Aorta (tissue), 5 donors: Measurements from ENCODE around the gene LMAN1. TPM values are rescaled to one million over a fixed set of nuclear protein-coding genes. Genes with fewer than 3 reads are reported as not detected.

Source experiments
- ATAC-seq: fragments of 200-7000 bp; cut with Tn5 transposase; one replicate; pipeline ENCODE4 v1.9.1; 2022; ENCODE audit warnings: moderate library complexity; ENCODE audit not compliant: low FRiP score
- DNase-seq, 2 donors: peaks; one replicate each; pipeline ENCODE4 v3.0.0-alpha.2; 2020
- H3K27ac ChIP-seq, 2 donors: one replicate each; pipeline ENCODE4 v1.5.1; 2013; ENCODE audit warnings: low read length in 2 of 2, mild to moderate bottlenecking in 2 of 2, moderate library complexity in 2 of 2, control low read depth in 1 of 2, inconsistent platforms in 1 of 2, low read depth in 1 of 2
- H3K27me3 ChIP-seq, 2 donors: one replicate each; pipeline ENCODE4 v1.6.1; 2013; ENCODE audit warnings: control low read depth in 1 of 2, low read length in 1 of 2, mild to moderate bottlenecking in 1 of 2, moderate library complexity in 1 of 2; ENCODE audit not compliant: insufficient read depth in 2 of 2, control insufficient read depth in 1 of 2
- H3K36me3 ChIP-seq, 2 donors: one replicate each; pipeline ENCODE4 v1.6.1; 2013; ENCODE audit warnings: control low read depth in 1 of 2, low read length in 1 of 2, mild to moderate bottlenecking in 1 of 2; ENCODE audit not compliant: insufficient read depth in 2 of 2, control insufficient read depth in 1 of 2
- H3K4me1 ChIP-seq, 2 donors: one replicate each; pipeline ENCODE4 v1.6.1; 2013; ENCODE audit warnings: low read length in 2 of 2, control low read depth in 1 of 2, mild to moderate bottlenecking in 1 of 2, moderate library complexity in 1 of 2; ENCODE audit not compliant: insufficient read depth in 2 of 2, control insufficient read depth in 1 of 2
- H3K4me3 ChIP-seq, 2 donors: one replicate each; pipeline ENCODE4 v1.5.1; 2013; ENCODE audit warnings: low read length in 2 of 2, control low read depth in 1 of 2, mild to moderate bottlenecking in 1 of 2
- H3K9me3 ChIP-seq: one replicate; pipeline ENCODE4 v1.6.1; 2013; ENCODE audit warnings: mild to moderate bottlenecking, low read length; ENCODE audit not compliant: control insufficient read depth
- WGBS, 2 donors: extraction: QIAGEN DNeasy Blood & Tissue Kit; methylation state at CpG; one replicate each; pipeline ENCODE4 v1.1.7; 2013; 5-methylcytosine and 5-hydroxymethylcytosine counted together
- intact Hi-C, 2 donors: fragments of 100-400 bp; cut with DNase I; formaldehyde crosslinking; loops; one replicate each; pipeline versions ENCODE4 v1.14.2 to v1.15.0; 2022
- polyA plus RNA-seq, 2 donors: library from polyadenylated mRNA; stranded (reverse); fragments of 200-250 nt; gene quantifications; one replicate each; pipeline ENCODE4 v1.2.3, GENCODE V29; 2013
- total RNA-seq, 2 donors: library from RNA; stranded (reverse); fragmentation: NEBNext Ultra II Directional; extraction: Animal tissue kit (Norgen Biotek cat#: 25700); gene quantifications; one replicate each; pipeline ENCODE4 v1.2.1, GENCODE V29; 2021
- donor health status: healthy with polysubstance abuse.
- donor health status: Bipolar disorder and iron deficiency.
- donor health status: DM: no; HTN: no; CAD: no.
- donor health status: DM: no; HTN: no; CAD: no.
- donor health status: DM: yes; HTN: yes; CAD: no.

LMAN1 gene
- total and polyA plus RNA-seq, 4 donors: 13.8 to 71.8 (median 47.3) TPM

DNA sequence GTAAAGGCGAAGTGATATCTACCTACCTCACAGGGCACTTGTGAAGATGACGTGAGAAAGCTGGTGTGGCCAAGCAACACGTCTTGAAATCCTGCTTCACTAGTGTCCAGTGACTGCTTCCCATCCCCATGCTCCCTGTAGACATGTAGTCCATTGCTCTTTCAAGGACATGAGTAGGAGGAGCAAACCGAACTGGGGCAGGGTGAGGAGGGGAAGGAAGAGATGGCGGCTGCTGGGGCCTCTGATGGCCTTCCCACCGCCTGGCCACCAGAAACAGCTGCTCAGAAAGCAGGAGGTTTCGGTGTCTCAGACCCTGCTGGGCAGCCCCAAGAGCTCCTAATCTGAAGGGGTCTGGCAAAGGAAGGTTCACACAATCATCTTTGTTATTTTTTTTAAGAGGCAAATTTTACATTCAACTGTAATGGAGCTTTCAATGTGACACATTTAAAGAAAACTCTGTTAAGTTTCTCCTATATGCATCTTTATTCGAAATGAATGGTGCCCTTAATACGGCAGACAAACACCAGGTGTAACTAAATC, 55.3 kb downstream of the LMAN1 start:
- H3K36me3 ChIP-seq: no peaks in the 10 kb centered on the region
- ATAC-seq (no peak), DNase-seq (no peak)
- intact Hi-C loops: no loop called here
- H3K27me3 ChIP-seq: no peaks in the 10 kb centered on the region
- WGBS, 2 donors: 78 to 80% methylated on average over 9 of the region's 9 CpGs
- H3K9me3 ChIP-seq: no peaks in the 10 kb centered on the region
- no peak overlapping the region for H3K4me3 ChIP-seq
- H3K4me1 ChIP-seq: peaks cover 0 to 2% of the 10 kb centered on the region in 2 donors
- H3K27ac ChIP-seq: no peak overlapping the region

DNA sequence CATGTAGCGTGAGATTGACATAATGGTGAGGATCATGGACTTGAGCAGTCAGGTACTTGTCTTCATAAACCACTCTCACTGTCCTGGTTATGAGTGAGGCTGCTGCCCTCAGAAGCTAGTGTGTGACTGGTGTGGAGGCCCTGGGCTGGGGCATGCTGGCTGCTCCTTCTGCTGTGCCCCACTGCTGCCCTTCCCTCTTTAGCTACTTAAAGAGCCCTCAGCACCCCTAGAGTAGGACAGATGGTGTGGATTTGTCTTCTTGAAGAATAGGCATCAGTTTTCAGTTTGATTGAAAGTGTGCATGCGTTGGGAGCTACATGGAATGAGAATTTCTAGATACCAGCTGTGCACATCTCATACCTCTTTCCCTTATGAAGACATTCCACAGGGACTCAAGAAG, 56.1 kb downstream of the LMAN1 start:
- H3K27ac ChIP-seq: no peak overlapping the region
- H3K36me3 ChIP-seq: no peaks in the 10 kb centered on the region
- no peak overlapping the region for H3K4me3 ChIP-seq
- H3K27me3 ChIP-seq: no peaks in the 10 kb centered on the region
- no peaks in the 10 kb centered on the region for H3K9me3 ChIP-seq
- no peak for DNase-seq
- H3K4me1 ChIP-seq: no peaks in the 10 kb centered on the region
- intact Hi-C loops: no loop called here
- WGBS, 2 donors: 77 to 83% methylated on average over 2 of the region's 2 CpGs
- no peak for ATAC-seq

DNA sequence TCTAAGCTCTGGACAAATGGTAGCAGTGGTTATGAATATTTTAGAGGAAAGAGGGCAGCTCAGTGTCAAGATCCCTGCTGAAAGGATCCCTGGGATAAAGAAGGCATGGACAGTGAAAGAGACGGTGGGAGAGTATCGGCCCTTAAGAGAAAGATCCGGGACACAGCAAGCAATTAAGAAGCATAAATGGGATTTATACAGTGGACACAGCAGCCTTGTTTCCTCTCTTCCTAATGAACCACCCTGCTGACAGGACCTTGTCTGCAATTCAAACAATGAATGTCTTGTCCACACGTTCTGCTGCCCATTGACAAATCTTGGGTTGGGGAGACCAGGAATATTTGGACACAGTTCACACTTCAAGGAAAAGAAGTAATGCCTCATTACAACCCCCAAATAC, 57.1 kb downstream of the LMAN1 start:
- no peak for ATAC-seq
- DNase-seq: no peak
- intact Hi-C loops: no loop called here
- Histone ChIP-seq H3K27me3 (no peaks in the 10 kb centered on the region), H3K4me3 (no peak overlapping the region), H3K36me3 (no peaks in the 10 kb centered on the region), H3K27ac (no peak overlapping the region), H3K4me1 (no peaks in the 10 kb centered on the region), H3K9me3 (no peaks in the 10 kb centered on the region)
- 67 to 75% methylated on average over 4 of the region's 4 CpGs for WGBS, 2 donors

DNA sequence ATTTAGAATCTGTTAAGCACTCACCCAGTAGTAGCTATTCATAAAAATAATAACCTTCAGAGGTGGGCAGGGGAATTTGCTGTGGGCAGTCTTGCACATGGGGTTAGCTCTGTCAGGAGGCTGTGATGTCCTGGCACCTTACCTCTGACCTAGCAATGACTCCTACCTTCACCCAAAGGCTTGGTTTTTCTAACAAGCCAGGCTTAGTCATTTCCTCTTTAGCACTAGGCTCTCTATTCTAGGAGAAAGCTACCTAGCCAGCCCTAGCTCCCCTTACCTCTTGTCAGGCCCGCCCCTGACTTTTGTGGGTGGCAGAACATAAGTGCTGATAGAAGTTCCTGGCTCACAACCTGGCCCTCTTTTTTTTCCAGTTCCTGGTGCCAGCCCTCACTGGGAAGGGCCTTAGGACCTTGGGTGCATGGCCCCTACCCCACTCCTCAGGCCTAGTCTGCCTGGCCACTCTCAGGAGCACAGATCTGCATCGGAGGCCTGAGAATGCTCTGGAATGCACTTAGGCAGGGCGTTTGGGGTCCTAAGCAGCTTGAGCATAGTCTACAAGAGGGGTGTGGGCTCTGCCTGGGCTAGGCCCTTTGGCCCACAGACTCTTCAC, 58.3 kb downstream of the LMAN1 start:
- no peak for ATAC-seq
- Histone ChIP-seq H3K9me3 (no peaks in the 10 kb centered on the region), H3K4me1 (no peaks in the 10 kb centered on the region), H3K4me3 (no peak overlapping the region), H3K36me3 (no peaks in the 10 kb centered on the region), H3K27me3 (no peaks in the 10 kb centered on the region), H3K27ac (no peak overlapping the region)
- intact Hi-C loops: no loop called here
- no peak for DNase-seq
- 65 to 88% methylated on average over 3 of the region's 3 CpGs for WGBS, 2 donors

DNA sequence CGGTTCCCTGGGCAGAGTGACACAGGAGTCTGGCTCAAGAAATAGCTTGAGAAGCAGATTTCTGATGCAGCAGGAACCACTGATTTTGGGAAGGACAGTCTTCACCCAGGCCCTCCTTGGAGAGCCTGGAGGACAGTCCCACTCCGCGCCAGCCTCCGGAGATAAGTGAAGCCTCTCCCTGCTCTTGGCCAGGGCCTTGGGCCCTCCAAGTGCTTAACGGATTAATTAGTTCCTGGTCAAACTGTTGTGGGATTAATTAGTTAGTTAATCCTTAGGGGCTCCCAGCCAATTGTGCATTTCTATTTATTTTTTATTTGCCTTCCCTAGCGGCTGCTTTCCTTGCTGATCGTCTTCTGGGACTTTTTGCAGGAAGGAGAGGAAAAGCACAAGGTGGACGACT, 60.2 kb downstream of the LMAN1 start:
- no peaks in the 10 kb centered on the region for H3K36me3 ChIP-seq
- no peak overlapping the region for H3K4me3 ChIP-seq
- H3K4me1 ChIP-seq: no peaks in the 10 kb centered on the region
- H3K27ac ChIP-seq: no peak overlapping the region
- intact Hi-C loops: no loop called here
- DNase-seq (no peak), ATAC-seq (no peak)
- 70 to 79% methylated on average over 8 of the region's 8 CpGs for WGBS, 2 donors
- H3K27me3 ChIP-seq: no peaks in the 10 kb centered on the region
- peaks cover under 1% of the 10 kb centered on the region for H3K9me3 ChIP-seq

DNA sequence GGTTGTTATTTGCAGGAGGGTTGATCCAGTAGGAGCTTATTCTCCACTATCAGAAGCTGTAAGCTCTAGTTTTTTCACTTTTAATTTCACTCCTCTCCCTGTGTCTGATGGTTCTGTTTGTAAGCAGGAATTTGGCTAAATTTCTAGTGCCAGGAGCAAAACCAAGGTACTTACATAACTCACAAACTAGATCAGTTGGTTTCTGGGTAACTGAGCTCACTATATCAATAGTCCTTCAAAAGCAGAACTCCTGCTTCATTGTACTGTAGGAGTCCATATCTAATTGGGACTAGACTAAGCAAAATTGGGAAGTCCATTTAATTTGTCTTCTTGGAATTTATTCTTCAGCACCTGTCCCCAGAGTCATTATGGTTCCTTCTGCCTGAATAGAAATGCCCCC, 65.7 kb downstream of the LMAN1 start:
- no peak overlapping the region for H3K4me3 ChIP-seq
- no peak for ATAC-seq
- DNase-seq: no peak
- intact Hi-C loops: no loop called here
- no peaks in the 10 kb centered on the region for H3K27me3 ChIP-seq
- no peaks in the 10 kb centered on the region for H3K36me3 ChIP-seq
- H3K9me3 ChIP-seq: peaks cover 1% of the 10 kb centered on the region
- no peaks in the 10 kb centered on the region for H3K4me1 ChIP-seq
- no peak overlapping the region for H3K27ac ChIP-seq

DNA sequence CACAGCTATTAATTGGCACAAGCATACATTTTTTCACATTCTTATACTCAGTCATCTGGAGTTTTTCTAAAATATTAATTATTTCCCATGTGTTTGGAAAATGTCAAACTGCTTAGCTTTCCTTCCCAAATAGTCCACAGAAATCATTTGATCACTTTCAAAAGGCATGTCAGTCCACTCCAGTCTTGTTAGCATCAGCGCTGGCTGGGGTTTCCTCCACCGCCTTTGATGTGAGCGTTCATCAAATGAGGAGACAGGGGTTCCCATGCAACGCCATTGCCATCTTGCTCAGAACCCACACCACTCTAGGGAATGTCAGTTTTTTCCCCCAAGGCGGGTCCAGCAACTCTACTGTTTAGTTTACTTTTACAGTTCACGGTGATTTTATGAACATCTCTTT, 72.7 kb downstream of the LMAN1 start:
- 65 to 68% methylated on average over 6 of the region's 6 CpGs for WGBS, 2 donors

DNA sequence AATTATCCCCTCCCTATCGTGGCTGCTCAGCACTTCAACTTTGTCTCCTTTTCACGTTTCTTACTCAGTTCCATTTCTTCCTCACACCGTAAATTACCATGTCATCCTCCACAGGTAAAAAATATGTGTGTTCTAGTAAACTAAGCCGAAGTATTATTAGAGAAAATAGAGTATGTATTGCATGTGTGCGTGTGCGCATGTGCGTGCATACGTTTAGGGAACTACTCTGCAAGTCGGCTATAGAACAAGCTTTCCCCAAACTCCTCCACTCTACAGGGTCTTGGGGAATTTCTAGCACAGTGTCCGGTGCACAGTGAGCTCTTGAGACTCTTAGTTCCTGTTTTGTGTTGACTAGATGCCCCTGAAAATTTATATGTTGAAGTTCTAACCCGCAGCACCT, 76.7 kb downstream of the LMAN1 start:
- Histone ChIP-seq H3K4me3 (no peak overlapping the region), H3K4me1 (no peaks in the 10 kb centered on the region), H3K27ac (no peak overlapping the region), H3K9me3 (no peaks in the 10 kb centered on the region), H3K36me3 (no peaks in the 10 kb centered on the region), H3K27me3 (no peaks in the 10 kb centered on the region)
- DNase-seq: no peak
- 85 to 89% methylated on average over 11 of the region's 11 CpGs for WGBS, 2 donors
- no peak for ATAC-seq
- intact Hi-C loops: no loop called here

More for the DNA sequence above, 72.7 kb downstream of the LMAN1 start:
- no peaks in the 10 kb centered on the region for H3K36me3 ChIP-seq
- intact Hi-C loops: no loop called here
- ATAC-seq (no peak), DNase-seq (no peak)
- H3K27ac ChIP-seq: no peak overlapping the region
- H3K27me3 ChIP-seq: no peaks in the 10 kb centered on the region
- H3K4me1 ChIP-seq: no peaks in the 10 kb centered on the region
- H3K9me3 ChIP-seq: no peaks in the 10 kb centered on the region
- H3K4me3 ChIP-seq: no peak overlapping the region

DNA sequence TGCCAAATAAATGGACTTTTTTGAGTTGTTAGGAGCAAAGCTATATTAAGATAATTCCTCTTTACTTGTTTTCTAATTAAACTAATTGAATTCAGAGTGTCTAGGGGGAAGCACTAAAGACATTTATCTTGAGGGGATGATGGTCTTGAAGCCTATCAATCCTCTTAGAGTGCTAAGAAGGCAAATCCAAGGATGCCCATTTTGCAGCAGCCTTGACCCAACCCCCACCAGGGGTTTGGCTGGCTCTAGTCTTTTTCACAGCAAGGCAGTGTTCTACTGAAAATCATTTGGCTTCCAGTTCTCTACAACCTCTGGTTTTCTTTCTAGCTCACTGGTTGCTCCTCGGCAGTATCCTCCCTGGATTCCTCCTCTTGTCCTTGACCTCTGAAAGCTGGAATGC, 79.3 kb downstream of the LMAN1 start:
- intact Hi-C loops: no loop called here
- ATAC-seq: no peak
- Histone ChIP-seq H3K27ac (no peak overlapping the region), H3K36me3 (no peaks in the 10 kb centered on the region), H3K4me3 (no peak overlapping the region), H3K4me1 (no peaks in the 10 kb centered on the region), H3K9me3 (no peaks in the 10 kb centered on the region), H3K27me3 (no peaks in the 10 kb centered on the region)
- 56 to 57% methylated on average over 1 of the region's 1 CpG for WGBS, 2 donors
- no peak for DNase-seq
